Transverse colon (tissue), 4 donors: ENCODE data around the gene TMEM88. TPM values are rescaled to one million over a fixed set of nuclear protein-coding genes. Genes with fewer than 3 reads are reported as not detected.

Experiments
- DNase-seq: peaks from one replicate; pipeline ENCODE4 v3.0.0-alpha.2; 2019
- H3K27ac ChIP-seq, 4 donors: fragments of 200-600 bp; sonication (generic); 2 replicates each; pipeline ENCODE4 v1.5.1; 2016 to 2018; ENCODE audit warnings: inconsistent platforms in 4 of 4
- H3K27me3 ChIP-seq: fragments of 200-600 bp; sonication (generic); 2 replicates; pipeline ENCODE4 v1.5.1; 2017; ENCODE audit warnings: inconsistent platforms
- H3K36me3 ChIP-seq, 4 donors: fragments of 200-600 bp; sonication (generic); 2 replicates each; pipeline ENCODE4 v1.5.1; 2017 to 2019; ENCODE audit warnings: inconsistent platforms in 4 of 4
- H3K4me1 ChIP-seq, 4 donors: fragments of 200-600 bp; sonication (generic); 2 replicates each; pipeline ENCODE4 v1.5.1; 2017 to 2020; ENCODE audit warnings: inconsistent platforms in 4 of 4
- H3K4me3 ChIP-seq, 4 donors: fragments of 200-600 bp; sonication (generic); 1 replicate in 1 of 4; 2 replicates in 3 of 4; pipeline versions ENCODE4 v1.5.1 to v1.6.1; 2017 to 2019; ENCODE audit warnings: inconsistent platforms in 4 of 4
- H3K9me3 ChIP-seq, 2 donors: fragments of 200-600 bp; sonication (generic); 2 replicates each; pipeline ENCODE4 v1.5.1; 2017 to 2019; ENCODE audit warnings: inconsistent platforms in 2 of 2
- EP300 ChIP-seq: sonication (generic); formaldehyde crosslinking; IDR thresholded peaks from one replicate; pipeline ENCODE4 v1.6.1; 2017; ENCODE audit warnings: antibody characterized with exemption, low read depth
- POLR2A ChIP-seq: fragments of 450-650 bp; IDR thresholded peaks from one replicate; pipeline ENCODE4 v1.6.1; 2016; ENCODE audit warnings: antibody characterized with exemption, mild to moderate bottlenecking, moderate library complexity
- POLR2AphosphoS5 ChIP-seq, 3 donors: sonication (generic); formaldehyde crosslinking; IDR thresholded peaks; one replicate each; pipeline ENCODE4 v1.6.1; 2016; ENCODE audit warnings: antibody characterized with exemption in 3 of 3
- WGBS, 2 donors: methylation state at CpG; one replicate each; pipeline ENCODE4 v1.1.5; 2018; ENCODE audit warnings: low coverage in 1 of 2; 5-methylcytosine and 5-hydroxymethylcytosine counted together
- in situ Hi-C, 4 donors: fragments of 200-750 bp; cut with MboI; loops; one replicate each; pipeline versions ENCODE4 v1.15.0 to v1.15.1; 2017; ENCODE audit warnings: low sequenced_read_pairs in 3 of 4, low pct_ligation_motif_present in 1 of 4, low pct_unique_long_range_greater_than_20kb in 1 of 4
- intact Hi-C: fragments of 100-400 bp; cut with DNase I; formaldehyde crosslinking; loops from one replicate; pipeline ENCODE4 v1.15.1; 2023; ENCODE audit warnings: low total_unique reads
- total RNA-seq, 4 donors: library from RNA; depleted of rRNA; stranded (reverse); fragments of >200 nt; gene quantifications; one replicate each; pipeline ENCODE4 v1.1.0, GENCODE V29; 2016
- TF ChIP-seq, protein P1 (sequence below), 5 experiments: fragments of 200-600 bp in 3 of 5; fragments of 450-650 bp in 2 of 5; sonication (generic) in 3 of 5; IDR thresholded peaks; 1 replicate in 2 of 5; 2 replicates in 3 of 5; pipeline ENCODE4 v1.5.1; 2016 to 2017; ENCODE audit warnings: antibody characterized with exemption in 5 of 5, inconsistent platforms in 3 of 5, mild to moderate bottlenecking in 2 of 5, moderate library complexity in 1 of 5

Gene TMEM88
- total RNA-seq, 4 donors from 2014 or later, result 2.4 to 13.1 (median 6.8) TPM

DNA sequence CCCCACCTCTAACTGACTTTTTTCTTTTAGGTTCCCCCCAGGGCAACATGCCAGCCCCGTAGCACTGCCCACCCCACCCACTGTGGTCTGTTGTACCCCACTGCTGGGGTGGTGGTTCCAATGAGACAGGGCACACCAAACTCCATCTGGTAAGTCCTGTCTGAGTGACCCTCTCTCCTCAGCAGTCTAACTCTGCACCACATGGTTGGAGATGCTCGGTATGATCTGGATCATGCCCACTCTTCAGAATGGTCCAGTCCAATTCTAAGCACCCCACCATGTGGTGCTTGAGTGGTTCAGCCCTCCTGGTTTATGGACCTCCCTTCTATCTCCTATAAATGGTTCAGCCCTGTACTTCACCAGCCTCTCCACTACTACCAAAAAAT, 15.0 kb upstream of the TMEM88 start:
- Histone ChIP-seq H3K27ac (peak overlapping the region; percentile 97 to 99 (median 99)), H3K4me3 (no peak overlapping the region), H3K4me1 (peaks cover 37 to 82% (median 49%) of the 10 kb centered on the region in 4 donors), H3K27me3 (no peaks in the 10 kb centered on the region), H3K9me3 (no peaks in the 10 kb centered on the region), H3K36me3 (no peaks in the 10 kb centered on the region)
- WGBS, 2 donors, result 42% methylated on average over 2 of the region's 2 CpGs; no CpG with 5 or more reads in 1 of the 2 donors
- DNase-seq, result no peak
- in situ Hi-C loops, result no loop called here
- no peak for TF ChIP-seq POLR2A
- TF ChIP-seq EP300, result no peak
- no peak for TF ChIP-seq POLR2AphosphoS5 (IDR thresholded peaks at IDR 0.05)
- TF ChIP-seq, protein P1, sequence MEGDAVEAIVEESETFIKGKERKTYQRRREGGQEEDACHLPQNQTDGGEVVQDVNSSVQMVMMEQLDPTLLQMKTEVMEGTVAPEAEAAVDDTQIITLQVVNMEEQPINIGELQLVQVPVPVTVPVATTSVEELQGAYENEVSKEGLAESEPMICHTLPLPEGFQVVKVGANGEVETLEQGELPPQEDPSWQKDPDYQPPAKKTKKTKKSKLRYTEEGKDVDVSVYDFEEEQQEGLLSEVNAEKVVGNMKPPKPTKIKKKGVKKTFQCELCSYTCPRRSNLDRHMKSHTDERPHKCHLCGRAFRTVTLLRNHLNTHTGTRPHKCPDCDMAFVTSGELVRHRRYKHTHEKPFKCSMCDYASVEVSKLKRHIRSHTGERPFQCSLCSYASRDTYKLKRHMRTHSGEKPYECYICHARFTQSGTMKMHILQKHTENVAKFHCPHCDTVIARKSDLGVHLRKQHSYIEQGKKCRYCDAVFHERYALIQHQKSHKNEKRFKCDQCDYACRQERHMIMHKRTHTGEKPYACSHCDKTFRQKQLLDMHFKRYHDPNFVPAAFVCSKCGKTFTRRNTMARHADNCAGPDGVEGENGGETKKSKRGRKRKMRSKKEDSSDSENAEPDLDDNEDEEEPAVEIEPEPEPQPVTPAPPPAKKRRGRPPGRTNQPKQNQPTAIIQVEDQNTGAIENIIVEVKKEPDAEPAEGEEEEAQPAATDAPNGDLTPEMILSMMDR (IDR thresholded peaks at IDR 0.05), result no peak
- intact Hi-C loops, result loop anchor here (5.0 kb wide), 1 partner anchor 598 kb away; the partner anchor contains the start of gene GABARAP

DNA sequence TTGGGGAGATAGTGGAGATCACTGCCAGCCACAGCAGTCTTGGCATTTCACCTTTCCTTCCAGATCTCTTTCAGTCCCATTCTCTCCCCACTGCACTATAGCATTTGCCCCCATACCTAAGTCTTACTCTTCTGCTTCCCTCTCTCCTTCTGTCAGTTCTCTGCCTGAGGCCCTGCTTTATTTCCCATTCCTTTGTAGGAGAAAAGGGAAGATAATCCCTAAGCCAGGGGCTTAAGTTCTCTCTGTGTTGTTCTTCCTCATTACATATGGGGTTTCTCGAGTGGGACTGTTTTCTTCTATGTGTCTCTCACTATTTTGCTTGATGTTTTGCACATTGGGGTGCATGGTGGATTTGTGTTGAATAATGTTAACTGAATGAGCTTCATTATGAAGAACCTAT, 14.4 kb upstream of the TMEM88 start:
- Histone ChIP-seq H3K4me3 (no peak overlapping the region), H3K9me3 (no peaks in the 10 kb centered on the region), H3K27me3 (no peaks in the 10 kb centered on the region), H3K4me1 (peaks cover 41 to 85% (median 55%) of the 10 kb centered on the region in 4 donors), H3K36me3 (no peaks in the 10 kb centered on the region), H3K27ac (peak overlapping the region; percentile 97 to 99 (median 99))
- in situ Hi-C loops, result no loop called here
- DNase-seq, result no peak
- TF ChIP-seq, protein P1 (IDR thresholded peaks at IDR 0.05), result no peak
- TF ChIP-seq POLR2AphosphoS5 (IDR thresholded peaks at IDR 0.05) (no peak), EP300 (no peak), POLR2A (no peak)
- WGBS, 2 donors, result 20 to 43% methylated on average over 1 of the region's 1 CpG
- intact Hi-C loops, result loop anchor here (5.0 kb wide), 1 partner anchor 598 kb away; the partner anchor contains the start of gene GABARAP

DNA sequence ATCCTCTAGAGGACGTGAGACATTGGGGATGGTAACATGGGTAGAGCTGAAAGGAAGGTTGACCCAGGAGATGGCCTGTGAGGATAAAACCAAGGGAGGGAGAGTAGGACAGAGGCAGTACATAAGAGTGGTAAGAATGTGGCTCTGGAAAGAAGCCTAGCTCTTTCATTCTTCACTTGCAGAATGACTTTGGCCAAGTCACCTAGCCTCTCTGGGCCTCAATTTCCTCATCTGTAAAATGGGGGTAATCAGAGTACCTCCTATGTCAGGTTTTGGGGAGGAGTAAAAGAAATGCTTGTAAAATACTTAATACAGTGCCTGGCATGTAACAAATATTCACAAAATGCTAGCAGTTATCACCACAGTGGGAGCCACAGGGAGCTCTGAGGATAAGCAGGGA, 14.0 kb upstream of the TMEM88 start:
- WGBS, 2 donors, result 43 to 50% methylated on average over 1 of the region's 1 CpG
- H3K27ac ChIP-seq, result peak overlapping the region; percentile 97 to 99 (median 99)
- peaks cover 44 to 87% (median 58%) of the 10 kb centered on the region in 4 donors for H3K4me1 ChIP-seq
- TF ChIP-seq POLR2AphosphoS5 (IDR thresholded peaks at IDR 0.05) (no peak), POLR2A (no peak), EP300 (no peak)
- TF ChIP-seq, protein P1 (IDR thresholded peaks at IDR 0.05), result no peak
- intact Hi-C loops (loop anchor here (5.0 kb wide), 1 partner anchor 599 kb away; the partner anchor contains the start of gene GABARAP), in situ Hi-C loops (no loop called here)
- H3K36me3 ChIP-seq, result peaks cover 0 to 4% (median 1%) of the 10 kb centered on the region in 4 donors
- no peak for DNase-seq
- no peaks in the 10 kb centered on the region for H3K27me3 ChIP-seq
- H3K4me3 ChIP-seq, result peak overlapping the region in 2 of 4 donors; percentile 54 to 78
- H3K9me3 ChIP-seq, result no peaks in the 10 kb centered on the region

DNA sequence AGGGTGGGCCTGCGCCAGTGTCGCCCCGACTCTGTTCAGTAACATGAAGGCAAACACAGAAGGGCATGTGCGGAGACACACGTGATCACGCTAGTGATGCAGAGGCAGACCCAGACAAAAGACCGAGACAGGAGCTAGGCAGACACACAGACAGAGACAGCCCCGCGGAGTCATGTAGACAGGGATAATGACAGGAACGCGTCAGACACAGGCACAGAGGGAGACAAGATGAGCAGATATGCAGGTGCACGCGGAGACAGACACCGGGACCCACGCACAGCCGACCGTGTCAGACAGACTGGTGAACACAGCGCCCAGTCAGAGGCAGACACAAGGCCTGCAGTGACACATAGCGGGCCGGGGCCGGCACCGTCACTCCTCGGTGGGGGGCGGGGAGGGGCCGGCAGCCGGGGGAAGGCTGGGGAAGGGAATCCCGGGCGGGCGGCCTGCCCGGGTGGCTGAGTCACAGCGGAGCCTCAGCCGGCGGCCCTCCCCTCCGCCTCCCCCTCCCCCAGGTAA, 13.4 kb upstream of the TMEM88 start:
- in situ Hi-C loops (no loop called here), intact Hi-C loops (loop anchor here (5.0 kb wide), 1 partner anchor 599 kb away; the partner anchor contains the start of gene GABARAP)
- WGBS, 2 donors, result 0 to 10% methylated on average over 3 to 20 of the region's 34 CpGs
- Histone ChIP-seq H3K9me3 (no peaks in the 10 kb centered on the region), H3K4me1 (peaks cover 44 to 81% (median 56%) of the 10 kb centered on the region in 4 donors), H3K4me3 (peak overlapping the region; percentile 45 to 78 (median 59)), H3K27ac (peak overlapping the region; percentile 97 to 99 (median 99)), H3K36me3 (peaks cover 0 to 10% (median 5%) of the 10 kb centered on the region in 4 donors), H3K27me3 (no peaks in the 10 kb centered on the region)
- TF ChIP-seq EP300 (no peak), POLR2AphosphoS5 (IDR thresholded peaks at IDR 0.05) (peak; percentile 47 to 62 (median 49)), POLR2A (peak; percentile 46)
- TF ChIP-seq, protein P1 (IDR thresholded peaks at IDR 0.05), result peak in 1 of 5 experiments; percentile 2
- peak; percentile 87 for DNase-seq
